ENCODE data around the gene RRAS.

The RRAS gene

DNA sequence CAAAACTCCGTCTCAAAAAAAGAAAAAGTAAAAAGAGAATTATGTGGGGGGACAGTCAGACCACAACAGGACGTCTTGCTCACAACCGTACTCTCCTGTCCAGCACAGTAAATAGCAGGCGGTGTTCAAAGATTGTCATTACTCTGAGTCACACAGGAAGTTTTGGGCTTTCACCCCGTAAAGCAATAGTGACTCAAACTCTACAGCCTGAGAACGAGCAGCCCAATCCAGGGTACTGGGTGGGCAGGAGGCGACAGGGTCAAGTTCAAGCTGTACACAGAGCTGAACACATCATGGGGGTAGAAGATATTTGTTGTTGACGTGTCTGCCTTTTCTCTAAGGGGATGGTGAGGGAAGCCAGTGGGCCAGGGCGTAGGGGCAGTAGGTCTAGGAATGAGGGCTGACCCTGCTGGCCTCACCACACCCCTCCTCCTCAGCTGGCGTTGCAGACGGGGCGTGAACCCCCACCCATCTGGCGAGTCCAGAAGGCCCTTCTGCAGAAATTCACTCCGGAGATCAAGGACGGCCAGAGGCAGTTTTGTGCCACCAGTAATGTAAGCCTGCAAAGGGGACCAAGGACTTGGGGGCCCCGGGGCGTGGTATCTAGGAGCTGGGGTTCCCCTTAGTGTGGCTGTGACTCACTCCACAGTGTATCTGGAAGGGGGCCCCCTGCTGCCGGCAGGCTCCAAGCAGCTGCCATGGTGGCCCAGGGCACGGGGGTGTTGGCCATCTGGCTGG lies 25.7 kb downstream of the RRAS start:
- peaks cover 21% of the 10 kb centered on the region for H3K4me1 ChIP-seq (ENCODE audit: insufficient read depth, poor library complexity, severe bottlenecking)
- DNase-seq (ENCODE audit: low spot score) (no peak), ATAC-seq (ENCODE audit: low read depth) (peak; percentile 78)
- TF ChIP-seq, protein P1, sequence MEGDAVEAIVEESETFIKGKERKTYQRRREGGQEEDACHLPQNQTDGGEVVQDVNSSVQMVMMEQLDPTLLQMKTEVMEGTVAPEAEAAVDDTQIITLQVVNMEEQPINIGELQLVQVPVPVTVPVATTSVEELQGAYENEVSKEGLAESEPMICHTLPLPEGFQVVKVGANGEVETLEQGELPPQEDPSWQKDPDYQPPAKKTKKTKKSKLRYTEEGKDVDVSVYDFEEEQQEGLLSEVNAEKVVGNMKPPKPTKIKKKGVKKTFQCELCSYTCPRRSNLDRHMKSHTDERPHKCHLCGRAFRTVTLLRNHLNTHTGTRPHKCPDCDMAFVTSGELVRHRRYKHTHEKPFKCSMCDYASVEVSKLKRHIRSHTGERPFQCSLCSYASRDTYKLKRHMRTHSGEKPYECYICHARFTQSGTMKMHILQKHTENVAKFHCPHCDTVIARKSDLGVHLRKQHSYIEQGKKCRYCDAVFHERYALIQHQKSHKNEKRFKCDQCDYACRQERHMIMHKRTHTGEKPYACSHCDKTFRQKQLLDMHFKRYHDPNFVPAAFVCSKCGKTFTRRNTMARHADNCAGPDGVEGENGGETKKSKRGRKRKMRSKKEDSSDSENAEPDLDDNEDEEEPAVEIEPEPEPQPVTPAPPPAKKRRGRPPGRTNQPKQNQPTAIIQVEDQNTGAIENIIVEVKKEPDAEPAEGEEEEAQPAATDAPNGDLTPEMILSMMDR (IDR thresholded peaks at IDR 0.05; ENCODE audit: poor library complexity, severe bottlenecking): no peak
- H3K36me3 ChIP-seq (ENCODE audit: low read depth): peaks cover 39% of the 10 kb centered on the region
- no peaks in the 10 kb centered on the region for H3K27me3 ChIP-seq (ENCODE audit: insufficient read depth, poor library complexity, severe bottlenecking)
- H3K4me3 ChIP-seq (ENCODE audit: severe bottlenecking): no peak overlapping the region
- H3K9me3 ChIP-seq (ENCODE audit: severe bottlenecking): no peaks in the 10 kb centered on the region
- H3K27ac ChIP-seq (ENCODE audit: poor library complexity, severe bottlenecking): peak overlapping the region; percentile 68

DNA sequence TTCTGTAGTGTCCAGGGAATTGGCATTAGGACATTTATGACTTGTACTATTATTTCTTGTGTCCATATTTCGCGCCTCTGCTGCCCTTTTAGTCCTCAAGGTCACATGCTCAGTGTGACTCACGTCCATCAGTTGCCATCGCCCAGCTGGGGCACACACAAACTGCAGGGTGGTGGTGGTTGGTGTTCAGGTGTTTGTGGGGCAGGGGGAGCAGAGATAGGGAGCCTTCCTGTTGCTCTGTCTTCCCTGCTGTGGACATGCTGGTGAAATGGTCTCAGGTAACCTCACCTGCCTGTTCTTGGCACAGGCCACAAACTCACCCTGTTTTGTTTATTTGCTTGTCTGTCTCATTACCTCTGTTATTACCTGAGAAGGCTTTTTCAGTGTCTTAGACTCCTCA lies 26.6 kb downstream of the RRAS start:
- TF ChIP-seq, protein P1 (IDR thresholded peaks at IDR 0.05; ENCODE audit: poor library complexity, severe bottlenecking): no peak

DNA sequence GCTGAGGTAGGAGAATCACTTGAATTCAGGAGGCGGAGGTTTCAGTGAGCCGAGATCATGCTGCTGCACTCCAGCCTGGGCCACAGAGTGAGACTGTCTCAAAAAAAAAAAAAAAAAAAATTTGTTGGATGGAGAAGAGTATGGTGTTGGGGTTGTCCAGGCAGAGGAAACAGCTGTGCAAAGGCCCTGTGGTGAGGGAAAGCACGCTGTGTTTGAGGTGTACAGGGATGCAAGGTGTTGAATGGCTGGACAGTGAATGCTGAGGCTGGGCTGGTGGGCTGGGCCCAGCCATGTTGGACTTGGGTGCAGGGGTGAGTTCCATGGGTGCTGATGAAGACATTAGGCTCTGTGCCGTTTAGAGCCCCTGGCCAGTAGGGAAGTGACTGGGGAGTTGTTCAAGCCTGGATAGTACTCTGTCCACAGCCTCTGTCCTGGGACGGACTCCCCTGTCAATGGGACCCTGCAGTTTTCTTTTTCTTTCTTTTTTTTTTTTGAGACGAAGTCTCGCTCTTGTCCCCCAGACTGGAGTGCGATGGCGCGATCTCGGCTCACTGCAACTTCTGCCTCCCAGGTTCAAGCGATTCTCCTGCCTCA lies 30.3 kb downstream of the RRAS start:
- Histone ChIP-seq H3K36me3 (ENCODE audit: low read depth) (peaks cover 38% of the 10 kb centered on the region), H3K9me3 (ENCODE audit: severe bottlenecking) (no peaks in the 10 kb centered on the region), H3K27me3 (ENCODE audit: insufficient read depth, poor library complexity, severe bottlenecking) (no peaks in the 10 kb centered on the region), H3K4me3 (ENCODE audit: severe bottlenecking) (no peak overlapping the region), H3K27ac (ENCODE audit: poor library complexity, severe bottlenecking) (no peak overlapping the region), H3K4me1 (ENCODE audit: insufficient read depth, poor library complexity, severe bottlenecking) (peaks cover 21% of the 10 kb centered on the region)
- TF ChIP-seq, protein P1 (IDR thresholded peaks at IDR 0.05; ENCODE audit: poor library complexity, severe bottlenecking): no peak
- no peak for DNase-seq (ENCODE audit: low spot score)
- no peak for ATAC-seq (ENCODE audit: low read depth)

More for the DNA sequence above, 26.6 kb downstream of the RRAS start:
- no peak overlapping the region for H3K4me3 ChIP-seq (ENCODE audit: severe bottlenecking)
- H3K4me1 ChIP-seq (ENCODE audit: insufficient read depth, poor library complexity, severe bottlenecking): peaks cover 21% of the 10 kb centered on the region
- peak overlapping the region; percentile 68 for H3K27ac ChIP-seq (ENCODE audit: poor library complexity, severe bottlenecking)
- H3K36me3 ChIP-seq (ENCODE audit: low read depth): peaks cover 36% of the 10 kb centered on the region
- no peaks in the 10 kb centered on the region for H3K9me3 ChIP-seq (ENCODE audit: severe bottlenecking)
- DNase-seq (ENCODE audit: low spot score) (no peak), ATAC-seq (ENCODE audit: low read depth) (peak; percentile 44)
- no peaks in the 10 kb centered on the region for H3K27me3 ChIP-seq (ENCODE audit: insufficient read depth, poor library complexity, severe bottlenecking)

DNA sequence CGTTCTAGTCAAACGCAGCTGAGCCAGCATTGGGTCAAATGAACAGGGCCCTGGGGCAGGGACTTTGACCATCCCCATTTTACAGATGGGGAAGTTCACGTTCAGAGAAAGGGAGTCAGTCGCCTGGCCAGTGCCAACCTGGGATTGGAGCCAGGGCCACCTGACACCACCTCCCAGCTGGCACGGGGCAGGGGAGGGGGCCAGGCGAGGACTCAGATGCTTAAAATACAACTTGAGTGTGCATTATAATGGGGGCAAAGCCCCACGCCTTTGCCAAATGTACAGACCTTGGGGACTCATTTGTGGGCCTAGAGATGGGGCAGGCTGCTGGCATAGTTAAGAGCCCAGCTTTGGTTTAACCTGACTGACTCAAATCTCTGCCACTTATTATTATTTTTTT lies 34.3 kb downstream of the RRAS start:
- Histone ChIP-seq H3K27me3 (ENCODE audit: insufficient read depth, poor library complexity, severe bottlenecking) (no peaks in the 10 kb centered on the region), H3K27ac (ENCODE audit: poor library complexity, severe bottlenecking) (no peak overlapping the region), H3K36me3 (ENCODE audit: low read depth) (peaks cover 69% of the 10 kb centered on the region), H3K4me3 (ENCODE audit: severe bottlenecking) (no peak overlapping the region), H3K9me3 (ENCODE audit: severe bottlenecking) (no peaks in the 10 kb centered on the region), H3K4me1 (ENCODE audit: insufficient read depth, poor library complexity, severe bottlenecking) (no peaks in the 10 kb centered on the region)
- TF ChIP-seq, protein P1 (IDR thresholded peaks at IDR 0.05; ENCODE audit: poor library complexity, severe bottlenecking): no peak
- no peak for ATAC-seq (ENCODE audit: low read depth)
- no peak for DNase-seq (ENCODE audit: low spot score)

DNA sequence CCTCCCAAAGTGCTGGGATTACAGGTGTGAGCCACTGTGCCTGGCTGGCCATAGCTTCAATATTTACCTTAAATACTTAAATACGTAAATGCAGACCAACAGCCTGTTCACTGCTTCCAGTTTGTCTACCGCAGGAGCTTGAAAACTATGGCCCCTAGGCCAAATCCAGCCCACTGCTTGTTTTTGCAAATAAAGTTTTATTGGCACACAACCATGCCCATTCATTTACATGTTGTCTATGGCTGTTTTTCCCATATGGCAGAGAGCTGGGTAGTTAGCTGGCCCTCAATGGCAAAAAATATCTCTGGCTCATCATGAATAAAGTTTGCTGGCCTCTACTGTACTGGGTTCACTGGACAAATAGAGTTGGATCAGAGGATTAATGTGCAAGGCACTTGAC lies 37.1 kb downstream of the RRAS start:
- H3K27ac ChIP-seq (ENCODE audit: poor library complexity, severe bottlenecking): no peak overlapping the region
- TF ChIP-seq, protein P1 (IDR thresholded peaks at IDR 0.05; ENCODE audit: poor library complexity, severe bottlenecking): no peak
- H3K4me3 ChIP-seq (ENCODE audit: severe bottlenecking): no peak overlapping the region
- H3K27me3 ChIP-seq (ENCODE audit: insufficient read depth, poor library complexity, severe bottlenecking): no peaks in the 10 kb centered on the region
- DNase-seq (ENCODE audit: low spot score) (no peak), ATAC-seq (ENCODE audit: low read depth) (no peak)
- H3K9me3 ChIP-seq (ENCODE audit: severe bottlenecking): no peaks in the 10 kb centered on the region
- H3K4me1 ChIP-seq (ENCODE audit: insufficient read depth, poor library complexity, severe bottlenecking): no peaks in the 10 kb centered on the region
- peaks cover 89% of the 10 kb centered on the region for H3K36me3 ChIP-seq (ENCODE audit: low read depth)
